Neural cell (in vitro differentiated cells): ENCODE results near the gene TRAF3. TPM values are rescaled to one million over a fixed set of nuclear protein-coding genes. Genes with fewer than 3 reads are reported as not detected.

Source experiments
- H2AFZ ChIP-seq: fragments of 200-600, 300-800 bp; sonication (generic), shearing (Covaris generic); 2 replicates; pipeline ENCODE4 v1.6.0; 2014; ENCODE audit warnings: low read depth, mild to moderate bottlenecking, antibody characterized with exemption, low read length, moderate library complexity
- H3F3A ChIP-seq: fragments of 200-600 bp; shearing (Covaris generic); 2 replicates; pipeline ENCODE4 v1.6.1; 2016; ENCODE audit warnings: mild to moderate bottlenecking, moderate library complexity, mixed read lengths, antibody characterized with exemption, low read length; ENCODE audit not compliant: insufficient read depth, poor library complexity, severe bottlenecking
- H3K27ac ChIP-seq: fragments of 200-600, 300-800 bp; sonication (generic), shearing (Covaris generic); 2 replicates; pipeline ENCODE4 v1.5.1; 2014; ENCODE audit warnings: mild to moderate bottlenecking, low read length, moderate library complexity
- H3K27me3 ChIP-seq: fragments of 300-800, 200-600 bp; sonication (generic), shearing (Covaris generic); 2 replicates; pipeline ENCODE4 v1.6.0; 2014; ENCODE audit warnings: mild to moderate bottlenecking, low read depth, low read length, moderate library complexity; ENCODE audit not compliant: insufficient read depth
- H3K36me3 ChIP-seq: fragments of 300-800, 200-600 bp; sonication (generic), shearing (Covaris generic); 2 replicates; pipeline ENCODE4 v1.5.1; 2014; ENCODE audit warnings: mild to moderate bottlenecking, antibody characterized with exemption, low read length, moderate library complexity; ENCODE audit not compliant: insufficient read depth
- H3K4me2 ChIP-seq: fragments of 300-800, 200-600 bp; sonication (generic), shearing (Covaris generic); 2 replicates; pipeline ENCODE4 v1.6.0; 2014; ENCODE audit warnings: mild to moderate bottlenecking, low read length
- H3K4me3 ChIP-seq: fragments of 300-800, 200-600 bp; sonication (generic), shearing (Covaris generic); 2 replicates; pipeline ENCODE4 v1.5.1; 2014; ENCODE audit warnings: mild to moderate bottlenecking, low read length, moderate library complexity
- H3K79me2 ChIP-seq: fragments of 200-600 bp; shearing (Covaris generic); replicated peaks from 2 replicates; pipeline ENCODE4 v1.6.0; 2014; ENCODE audit warnings: mild to moderate bottlenecking, low read length, moderate library complexity; ENCODE audit not compliant: insufficient read depth
- H3K9ac ChIP-seq: fragments of 300-800, 200-600 bp; sonication (generic), shearing (Covaris generic); 2 replicates; pipeline ENCODE4 v1.6.1; 2016; ENCODE audit warnings: mild to moderate bottlenecking, low read length, mixed read lengths
- H3K9me2 ChIP-seq: fragments of 200-600 bp; shearing (Covaris generic); 2 replicates; pipeline ENCODE4 v1.6.1; 2016; ENCODE audit warnings: mild to moderate bottlenecking, low read length, mixed read lengths; ENCODE audit not compliant: insufficient read depth
- H3K9me3 ChIP-seq: fragments of 200-600, 300-800 bp; sonication (generic), shearing (Covaris generic); 2 replicates; pipeline ENCODE4 v1.6.1; 2016; ENCODE audit warnings: mild to moderate bottlenecking, mixed run types, low read length, moderate library complexity, mixed read lengths
- H4K20me1 ChIP-seq: fragments of 200-600 bp; shearing (Covaris generic); 2 replicates; pipeline ENCODE4 v1.6.1; 2016; ENCODE audit warnings: mild to moderate bottlenecking, mixed run types; ENCODE audit not compliant: insufficient read depth
- CTCF ChIP-seq: fragments of 450-650 bp; IDR thresholded peaks from 2 replicates; pipeline ENCODE4 v1.5.1; 2014; ENCODE audit warnings: antibody characterized with exemption, mild to moderate bottlenecking, moderate library complexity; ENCODE audit not compliant: poor library complexity, severe bottlenecking
- EP300 ChIP-seq: fragments of 450-650 bp; conservative IDR thresholded peaks from 2 replicates; pipeline ENCODE4 v1.6.1; 2014; ENCODE audit warnings: antibody characterized with exemption, mild to moderate bottlenecking, moderate library complexity; ENCODE audit not compliant: poor library complexity, severe bottlenecking
- EZH2 ChIP-seq: fragments of 200-600, 300-800 bp; shearing (Covaris generic), sonication (generic); IDR thresholded peaks from 2 replicates; pipeline ENCODE4 v1.6.1; 2014; ENCODE audit warnings: antibody characterized with exemption, low read length, borderline replicate concordance, mild to moderate bottlenecking; ENCODE audit not compliant: insufficient read depth, poor library complexity, severe bottlenecking
- MXI1 ChIP-seq: fragments of 450-650 bp; conservative IDR thresholded peaks from 2 replicates; pipeline ENCODE4 v1.6.1; 2014; ENCODE audit warnings: antibody characterized with exemption, mild to moderate bottlenecking; ENCODE audit not compliant: poor library complexity, severe bottlenecking
- POLR2AphosphoS5 ChIP-seq: IDR thresholded peaks from 2 replicates; pipeline ENCODE4 v1.6.1; 2012
- RAD21 ChIP-seq: fragments of 450-650 bp; conservative IDR thresholded peaks from 2 replicates; pipeline ENCODE4 v1.6.1; 2014; ENCODE audit warnings: antibody characterized with exemption, mild to moderate bottlenecking, moderate library complexity
- REST ChIP-seq: IDR thresholded peaks from 2 replicates; pipeline ENCODE4 v1.6.1; 2012; ENCODE audit warnings: borderline replicate concordance
- SMC3 ChIP-seq: fragments of 450-650 bp; conservative IDR thresholded peaks from 2 replicates; pipeline ENCODE4 v1.6.1; 2014; ENCODE audit warnings: antibody characterized with exemption, mild to moderate bottlenecking, moderate library complexity; ENCODE audit not compliant: poor library complexity
- TAF1 ChIP-seq: IDR thresholded peaks from 2 replicates; pipeline ENCODE4 v1.6.1; 2012; ENCODE audit warnings: low read depth
- polyA plus RNA-seq: library from polyadenylated mRNA; depleted of rRNA; stranded (reverse); fragments of >200 nt; gene quantifications from 2 replicates; pipeline ENCODE4 v1.2.3, GENCODE V29; 2014

The TRAF3 gene
- polyA plus RNA-seq, 1 donor from 2014 or later, result 13.3 TPM

- Histone ChIP-seq H4K20me1 (no peaks in the 10 kb centered on the region), H3K79me2 (no peaks in the 10 kb centered on the region), H3K9me2 (no peaks in the 10 kb centered on the region), H3K4me2 (no peak overlapping the region), H3K9me3 (no peaks in the 10 kb centered on the region), H3K4me3 (no peak overlapping the region), H3K36me3 (no peaks in the 10 kb centered on the region), H2AFZ (no peak overlapping the region), H3K27me3 (no peaks in the 10 kb centered on the region), H3K27ac (no peak overlapping the region), H3F3A (no peaks in the 10 kb centered on the region), H3K9ac (no peak overlapping the region)
- TF ChIP-seq CTCF, result no peak
- TF ChIP-seq TAF1, result no peak
- TF ChIP-seq EZH2, result no peak
- no peak for TF ChIP-seq REST
- no peak for TF ChIP-seq RAD21
- TF ChIP-seq POLR2AphosphoS5, result no peak
- no peak for TF ChIP-seq SMC3
- TF ChIP-seq EP300, result no peak
- no peak for TF ChIP-seq MXI1
Measured at GRCh38 chr14:102817942-102818940, 41.0 kb downstream of the TRAF3 start.

- Histone ChIP-seq H3K79me2 (no peaks in the 10 kb centered on the region), H4K20me1 (no peaks in the 10 kb centered on the region), H3K9ac (no peak overlapping the region), H3K36me3 (no peaks in the 10 kb centered on the region), H3K4me2 (no peak overlapping the region), H3K27me3 (no peaks in the 10 kb centered on the region), H3F3A (no peaks in the 10 kb centered on the region), H3K27ac (no peak overlapping the region), H3K4me3 (no peak overlapping the region), H3K9me2 (no peaks in the 10 kb centered on the region), H2AFZ (no peak overlapping the region), H3K9me3 (no peaks in the 10 kb centered on the region)
- no peak for TF ChIP-seq MXI1
- TF ChIP-seq EZH2, result no peak
- TF ChIP-seq REST, result no peak
- no peak for TF ChIP-seq POLR2AphosphoS5
Measured at GRCh38 chr14:102819176-102819628, 42.0 kb downstream of the TRAF3 start.
